Measurements from ENCODE around the gene IRF8.

The IRF8 gene

GRCh38 chr16:85950136-85950918 is 51.4 kb downstream of the IRF8 start:
- Histone ChIP-seq H3K36me3 (ENCODE audit: control insufficient read depth, insufficient read depth, low read length) (no peaks in the 10 kb centered on the region), H3K9ac (ENCODE audit: low read length) (no peak overlapping the region), H3K4me1 (ENCODE audit: control insufficient read depth, insufficient read depth, low read length) (no peaks in the 10 kb centered on the region), H3K27me3 (ENCODE audit: control insufficient read depth, insufficient read depth, low read length) (peaks cover 1% of the 10 kb centered on the region), H3K27ac (ENCODE audit: low read depth, low read length) (no peak overlapping the region), H3K4me3 (ENCODE audit: low read length) (no peak overlapping the region)

GRCh38 chr16:85952197-85952596 is 53.2 kb downstream of the IRF8 start:
- Histone ChIP-seq H3K4me1 (ENCODE audit: control insufficient read depth, insufficient read depth, low read length) (no peaks in the 10 kb centered on the region), H3K36me3 (ENCODE audit: control insufficient read depth, insufficient read depth, low read length) (no peaks in the 10 kb centered on the region), H3K9ac (ENCODE audit: low read length) (no peak overlapping the region), H3K27me3 (ENCODE audit: control insufficient read depth, insufficient read depth, low read length) (no peaks in the 10 kb centered on the region), H3K27ac (ENCODE audit: low read depth, low read length) (no peak overlapping the region), H3K4me3 (ENCODE audit: low read length) (no peak overlapping the region)

- no peaks in the 10 kb centered on the region for H3K36me3 ChIP-seq (ENCODE audit: control insufficient read depth, insufficient read depth, low read length)
- H3K4me3 ChIP-seq (ENCODE audit: low read length): no peak overlapping the region
- H3K27ac ChIP-seq (ENCODE audit: low read depth, low read length): no peak overlapping the region
- H3K9ac ChIP-seq (ENCODE audit: low read length): no peak overlapping the region
- H3K27me3 ChIP-seq (ENCODE audit: control insufficient read depth, insufficient read depth, low read length): no peaks in the 10 kb centered on the region
- H3K4me1 ChIP-seq (ENCODE audit: control insufficient read depth, insufficient read depth, low read length): no peaks in the 10 kb centered on the region
Measured at GRCh38 chr16:85952811-85953210, 53.8 kb downstream of the IRF8 start.

GRCh38 chr16:85954927-85955519 is 56.1 kb downstream of the IRF8 start:
- Histone ChIP-seq H3K4me3 (ENCODE audit: low read length) (no peak overlapping the region), H3K36me3 (ENCODE audit: control insufficient read depth, insufficient read depth, low read length) (no peaks in the 10 kb centered on the region), H3K27me3 (ENCODE audit: control insufficient read depth, insufficient read depth, low read length) (no peaks in the 10 kb centered on the region), H3K9ac (ENCODE audit: low read length) (no peak overlapping the region), H3K27ac (ENCODE audit: low read depth, low read length) (no peak overlapping the region), H3K4me1 (ENCODE audit: control insufficient read depth, insufficient read depth, low read length) (no peaks in the 10 kb centered on the region)

- Histone ChIP-seq H3K4me1 (ENCODE audit: control insufficient read depth, insufficient read depth, low read length) (no peaks in the 10 kb centered on the region), H3K36me3 (ENCODE audit: control insufficient read depth, insufficient read depth, low read length) (no peaks in the 10 kb centered on the region), H3K27ac (ENCODE audit: low read depth, low read length) (no peak overlapping the region), H3K9ac (ENCODE audit: low read length) (no peak overlapping the region), H3K27me3 (ENCODE audit: control insufficient read depth, insufficient read depth, low read length) (no peaks in the 10 kb centered on the region), H3K4me3 (ENCODE audit: low read length) (no peak overlapping the region)
Measured at GRCh38 chr16:85955566-85955965, 56.6 kb downstream of the IRF8 start.

GRCh38 chr16:85956426-85956825 is 57.5 kb downstream of the IRF8 start:
- H3K36me3 ChIP-seq (ENCODE audit: control insufficient read depth, insufficient read depth, low read length): no peaks in the 10 kb centered on the region
- H3K4me1 ChIP-seq (ENCODE audit: control insufficient read depth, insufficient read depth, low read length): no peaks in the 10 kb centered on the region
- no peak overlapping the region for H3K9ac ChIP-seq (ENCODE audit: low read length)
- H3K27ac ChIP-seq (ENCODE audit: low read depth, low read length): no peak overlapping the region
- H3K27me3 ChIP-seq (ENCODE audit: control insufficient read depth, insufficient read depth, low read length): no peaks in the 10 kb centered on the region
- H3K4me3 ChIP-seq (ENCODE audit: low read length): no peak overlapping the region

GRCh38 chr16:85958731-85959130 is 59.8 kb downstream of the IRF8 start:
- Histone ChIP-seq H3K4me3 (ENCODE audit: low read length) (no peak overlapping the region), H3K9ac (ENCODE audit: low read length) (no peak overlapping the region), H3K4me1 (ENCODE audit: control insufficient read depth, insufficient read depth, low read length) (peaks cover 3% of the 10 kb centered on the region), H3K27ac (ENCODE audit: low read depth, low read length) (no peak overlapping the region), H3K27me3 (ENCODE audit: control insufficient read depth, insufficient read depth, low read length) (no peaks in the 10 kb centered on the region), H3K36me3 (ENCODE audit: control insufficient read depth, insufficient read depth, low read length) (no peaks in the 10 kb centered on the region)

GRCh38 chr16:85959686-85960085 is 60.7 kb downstream of the IRF8 start:
- H3K36me3 ChIP-seq (ENCODE audit: control insufficient read depth, insufficient read depth, low read length): no peaks in the 10 kb centered on the region
- H3K27ac ChIP-seq (ENCODE audit: low read depth, low read length): no peak overlapping the region
- peaks cover 12% of the 10 kb centered on the region for H3K4me1 ChIP-seq (ENCODE audit: control insufficient read depth, insufficient read depth, low read length)
- no peaks in the 10 kb centered on the region for H3K27me3 ChIP-seq (ENCODE audit: control insufficient read depth, insufficient read depth, low read length)
- H3K4me3 ChIP-seq (ENCODE audit: low read length): no peak overlapping the region
- no peak overlapping the region for H3K9ac ChIP-seq (ENCODE audit: low read length)

GRCh38 chr16:85960486-85961046 is 61.6 kb downstream of the IRF8 start:
- H3K4me1 ChIP-seq (ENCODE audit: control insufficient read depth, insufficient read depth, low read length): peaks cover 13% of the 10 kb centered on the region
- no peaks in the 10 kb centered on the region for H3K27me3 ChIP-seq (ENCODE audit: control insufficient read depth, insufficient read depth, low read length)
- H3K27ac ChIP-seq (ENCODE audit: low read depth, low read length): no peak overlapping the region
- no peaks in the 10 kb centered on the region for H3K36me3 ChIP-seq (ENCODE audit: control insufficient read depth, insufficient read depth, low read length)
- H3K9ac ChIP-seq (ENCODE audit: low read length): no peak overlapping the region
- no peak overlapping the region for H3K4me3 ChIP-seq (ENCODE audit: low read length)

- Histone ChIP-seq H3K4me3 (ENCODE audit: low read length) (no peak overlapping the region), H3K27ac (ENCODE audit: low read depth, low read length) (no peak overlapping the region), H3K4me1 (ENCODE audit: control insufficient read depth, insufficient read depth, low read length) (peaks cover 13% of the 10 kb centered on the region), H3K27me3 (ENCODE audit: control insufficient read depth, insufficient read depth, low read length) (no peaks in the 10 kb centered on the region), H3K9ac (ENCODE audit: low read length) (no peak overlapping the region), H3K36me3 (ENCODE audit: control insufficient read depth, insufficient read depth, low read length) (no peaks in the 10 kb centered on the region)
Measured at GRCh38 chr16:85961988-85962915, 63.3 kb downstream of the IRF8 start.

GRCh38 chr16:85963753-85964285 is 64.9 kb downstream of the IRF8 start:
- Histone ChIP-seq H3K4me1 (ENCODE audit: control insufficient read depth, insufficient read depth, low read length) (peaks cover 13% of the 10 kb centered on the region), H3K36me3 (ENCODE audit: control insufficient read depth, insufficient read depth, low read length) (no peaks in the 10 kb centered on the region), H3K27me3 (ENCODE audit: control insufficient read depth, insufficient read depth, low read length) (no peaks in the 10 kb centered on the region), H3K27ac (ENCODE audit: low read depth, low read length) (peak overlapping the region; percentile 53), H3K4me3 (ENCODE audit: low read length) (no peak overlapping the region), H3K9ac (ENCODE audit: low read length) (no peak overlapping the region)

- no peak overlapping the region for H3K9ac ChIP-seq (ENCODE audit: low read length)
Measured at GRCh38 chr16:85965125-85965524, 66.2 kb downstream of the IRF8 start.

More at GRCh38 chr16:85965125-85965524, 66.2 kb downstream of the IRF8 start:
- peaks cover 13% of the 10 kb centered on the region for H3K4me1 ChIP-seq (ENCODE audit: control insufficient read depth, insufficient read depth, low read length)
- no peak overlapping the region for H3K27ac ChIP-seq (ENCODE audit: low read depth, low read length)
- no peaks in the 10 kb centered on the region for H3K27me3 ChIP-seq (ENCODE audit: control insufficient read depth, insufficient read depth, low read length)
- H3K36me3 ChIP-seq (ENCODE audit: control insufficient read depth, insufficient read depth, low read length): no peaks in the 10 kb centered on the region
- H3K4me3 ChIP-seq (ENCODE audit: low read length): no peak overlapping the region

All from rectal smooth muscle tissue (tissue), 1 donor.